ENCODE measurements around the gene FAIM2.
"Not testable (repeated sequence)": the region's sequence is repeated elsewhere in the genome, so short reads cannot be mapped to it uniquely, and the experiment has no call there.

FAIM2 gene

DNA sequence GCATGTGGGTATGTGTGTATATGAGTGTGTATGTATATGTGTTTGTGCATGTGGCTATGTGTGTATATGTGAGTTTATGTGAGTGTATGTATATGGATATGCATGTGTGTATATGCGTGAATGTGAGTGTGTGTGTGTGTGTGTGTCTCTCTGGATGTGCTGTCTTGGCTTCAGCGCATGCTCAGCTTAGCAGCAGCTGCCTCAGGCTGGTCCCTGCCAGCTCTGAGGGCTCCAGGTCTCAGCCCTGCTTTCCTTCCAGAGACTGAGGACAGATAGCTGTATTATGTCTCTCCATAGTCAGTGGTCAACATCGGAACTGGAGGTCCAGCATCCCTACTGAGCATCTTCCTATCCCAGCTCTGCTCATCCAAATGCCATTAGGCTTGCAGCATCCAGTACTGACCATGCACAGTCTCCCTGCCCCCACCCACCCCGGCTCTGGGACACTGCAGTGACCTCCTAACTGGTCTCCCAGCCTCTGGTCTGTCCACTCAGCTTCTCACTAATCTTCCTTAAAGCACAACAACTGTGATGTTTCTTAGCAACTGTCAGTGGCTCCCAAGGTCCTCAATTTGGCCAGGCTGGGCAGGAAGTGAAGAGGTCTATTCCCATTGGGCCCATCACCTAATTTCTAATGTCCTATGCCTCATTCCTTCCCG lies 22.8 kb downstream of the FAIM2 start:
- H3K4me1 ChIP-seq (ENCODE audit: insufficient read depth, low read length) = peaks cover 21% of the 10 kb centered on the region; the same call in 1 of the 2 replicates
- no peak overlapping the region for H3K4me3 ChIP-seq (ENCODE audit: low read length)
- H3K27ac ChIP-seq (ENCODE audit: low read length) = no peak overlapping the region
- no peak overlapping the region for H3K9ac ChIP-seq (ENCODE audit: low read depth, low read length)
- no peaks in the 10 kb centered on the region for H3K27me3 ChIP-seq (ENCODE audit: insufficient read depth, low read length)
- H3K9me3 ChIP-seq (ENCODE audit: insufficient read depth, low read depth, low read length) = no peaks in the 10 kb centered on the region
- no peaks in the 10 kb centered on the region for H3K36me3 ChIP-seq (ENCODE audit: insufficient read depth, low read depth, low read length)

DNA sequence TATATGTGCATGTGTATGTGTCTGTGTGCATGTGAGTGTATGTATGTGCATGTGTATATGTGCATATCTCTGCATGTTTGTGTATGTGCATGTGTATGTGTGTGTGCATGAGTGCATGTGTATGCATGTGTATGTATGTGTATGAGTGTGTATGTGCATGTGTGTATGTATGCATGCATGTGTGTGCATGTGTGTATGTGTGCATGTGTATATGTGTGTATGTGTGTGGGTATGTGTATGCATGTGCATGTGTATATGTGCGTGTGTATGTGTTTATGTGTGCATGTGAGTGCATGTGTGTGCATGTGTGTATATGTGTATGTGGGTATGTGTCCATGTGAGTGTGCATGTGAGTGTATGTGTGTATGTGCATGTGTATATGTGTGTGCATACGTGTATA lies 24.6 kb downstream of the FAIM2 start:
- H3K27me3 ChIP-seq (ENCODE audit: insufficient read depth, low read length); H3K4me1 ChIP-seq (ENCODE audit: insufficient read depth, low read length); H3K4me3 ChIP-seq (ENCODE audit: low read length); H3K36me3 ChIP-seq (ENCODE audit: insufficient read depth, low read depth, low read length); H3K9ac ChIP-seq (ENCODE audit: low read depth, low read length); H3K9me3 ChIP-seq (ENCODE audit: insufficient read depth, low read depth, low read length); H3K27ac ChIP-seq (ENCODE audit: low read length): not testable (repeated sequence)

DNA sequence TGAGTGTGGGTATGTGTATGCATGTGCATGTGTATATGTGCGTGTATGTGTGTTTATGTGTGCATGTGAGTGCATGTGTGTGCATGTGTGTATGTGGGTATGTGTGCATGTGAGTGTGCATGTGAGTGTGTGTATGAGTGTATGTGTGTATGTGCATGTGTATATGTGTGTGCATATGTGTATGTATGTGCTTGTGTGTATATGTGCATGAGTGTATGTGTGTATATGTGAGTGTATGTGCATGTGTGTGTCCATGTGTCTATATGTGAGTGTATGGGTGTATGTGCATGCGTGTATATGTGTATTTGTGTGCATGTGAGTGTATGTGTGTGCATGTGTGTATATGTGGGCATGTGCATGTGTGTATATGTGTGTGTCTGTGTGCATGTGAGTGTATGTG lies 25.7 kb downstream of the FAIM2 start:
- H3K27ac ChIP-seq (ENCODE audit: low read length) = no peak overlapping the region
- H3K9ac ChIP-seq (ENCODE audit: low read depth, low read length) = no peak overlapping the region
- peaks cover 4% of the 10 kb centered on the region; the same call in 1 of the 2 replicates for H3K4me1 ChIP-seq (ENCODE audit: insufficient read depth, low read length)
- H3K36me3 ChIP-seq (ENCODE audit: insufficient read depth, low read depth, low read length) = no peaks in the 10 kb centered on the region
- no peaks in the 10 kb centered on the region for H3K9me3 ChIP-seq (ENCODE audit: insufficient read depth, low read depth, low read length)
- H3K27me3 ChIP-seq (ENCODE audit: insufficient read depth, low read length) = no peaks in the 10 kb centered on the region
- no peak overlapping the region for H3K4me3 ChIP-seq (ENCODE audit: low read length)

DNA sequence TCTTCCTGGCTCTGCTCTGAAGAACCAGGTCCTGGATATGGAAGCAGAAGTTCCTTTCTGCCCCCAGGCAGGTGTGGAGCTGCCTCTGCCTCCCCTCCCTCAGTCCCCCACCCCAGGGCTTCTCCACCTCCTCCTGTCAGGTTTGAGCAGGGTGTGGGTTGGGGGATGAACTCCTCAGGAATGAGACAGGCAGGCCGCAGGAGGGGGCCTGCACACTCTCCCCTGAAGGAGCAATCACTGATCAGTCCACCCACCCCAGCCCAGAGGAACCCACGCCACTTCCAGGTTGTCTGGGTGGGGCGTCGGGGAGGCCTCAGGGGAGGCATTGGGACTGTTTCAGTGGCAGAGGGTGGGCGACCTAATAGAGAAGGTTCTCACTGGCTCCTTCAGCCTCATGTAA lies 26.6 kb downstream of the FAIM2 start:
- H3K27ac ChIP-seq (ENCODE audit: low read length) = no peak overlapping the region

DNA sequence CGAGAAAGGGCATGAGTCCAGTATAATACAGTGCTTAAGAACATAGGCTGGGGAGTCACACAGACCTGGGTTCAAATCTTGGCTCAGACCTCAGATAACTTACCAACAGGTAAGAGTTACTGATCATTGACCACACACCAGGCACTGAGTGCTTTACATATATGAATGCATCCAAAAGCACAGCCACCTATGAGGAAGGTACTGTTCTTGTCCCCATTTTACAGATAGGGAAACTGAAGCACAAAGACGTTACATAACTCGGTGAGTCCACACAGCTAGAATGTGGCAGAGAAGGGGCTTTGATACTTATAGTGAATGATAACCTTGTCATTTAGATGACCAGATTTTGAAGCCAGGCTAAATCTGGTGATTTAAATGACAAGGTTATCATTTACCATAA lies 27.6 kb downstream of the FAIM2 start:
- Histone ChIP-seq H3K9ac (ENCODE audit: low read depth, low read length) (no peak overlapping the region), H3K36me3 (ENCODE audit: insufficient read depth, low read depth, low read length) (no peaks in the 10 kb centered on the region), H3K27ac (ENCODE audit: low read length) (no peak overlapping the region), H3K27me3 (ENCODE audit: insufficient read depth, low read length) (no peaks in the 10 kb centered on the region), H3K9me3 (ENCODE audit: insufficient read depth, low read depth, low read length) (no peaks in the 10 kb centered on the region), H3K4me3 (ENCODE audit: low read length) (no peak overlapping the region), H3K4me1 (ENCODE audit: insufficient read depth, low read length) (no peaks in the 10 kb centered on the region)

More for the DNA sequence above, 26.6 kb downstream of the FAIM2 start:
- Histone ChIP-seq H3K27me3 (ENCODE audit: insufficient read depth, low read length) (no peaks in the 10 kb centered on the region), H3K4me1 (ENCODE audit: insufficient read depth, low read length) (peaks cover 1% of the 10 kb centered on the region; the same call in 1 of the 2 replicates), H3K36me3 (ENCODE audit: insufficient read depth, low read depth, low read length) (no peaks in the 10 kb centered on the region), H3K9ac (ENCODE audit: low read depth, low read length) (no peak overlapping the region), H3K4me3 (ENCODE audit: low read length) (no peak overlapping the region), H3K9me3 (ENCODE audit: insufficient read depth, low read depth, low read length) (no peaks in the 10 kb centered on the region)

DNA sequence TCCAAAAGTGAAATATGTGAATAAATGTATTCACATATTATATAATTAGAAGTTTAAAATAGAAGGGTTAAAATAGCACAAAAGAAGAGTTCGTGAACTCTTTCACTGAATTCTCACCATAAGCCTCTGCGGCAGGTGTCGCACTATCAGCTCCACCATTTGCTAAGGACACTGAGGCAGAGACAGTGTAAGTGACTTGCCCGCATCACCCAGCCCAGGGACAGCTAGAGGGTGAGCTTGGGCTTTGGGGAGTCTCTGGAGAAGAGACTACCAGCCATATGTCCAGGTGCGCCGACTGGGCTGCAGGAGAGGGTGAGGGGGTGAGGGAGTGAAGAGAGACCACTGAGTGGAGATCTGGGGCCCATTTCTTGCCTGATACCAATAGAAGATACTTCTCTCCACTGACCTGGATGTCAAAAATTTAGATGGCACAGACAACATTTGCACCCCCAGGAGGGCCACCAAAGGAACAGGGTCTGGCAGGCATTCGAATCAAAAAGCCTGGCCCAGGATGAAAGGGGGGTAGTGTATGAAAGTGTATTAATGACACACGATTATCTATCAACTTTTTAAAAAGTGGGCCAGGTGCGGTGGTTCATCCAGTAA lies 28.5 kb downstream of the FAIM2 start:
- H3K27me3 ChIP-seq (ENCODE audit: insufficient read depth, low read length) = no peaks in the 10 kb centered on the region
- H3K9me3 ChIP-seq (ENCODE audit: insufficient read depth, low read depth, low read length) = no peaks in the 10 kb centered on the region
- H3K36me3 ChIP-seq (ENCODE audit: insufficient read depth, low read depth, low read length) = no peaks in the 10 kb centered on the region
- H3K4me3 ChIP-seq (ENCODE audit: low read length) = no peak overlapping the region
- H3K27ac ChIP-seq (ENCODE audit: low read length) = no peak overlapping the region
- H3K4me1 ChIP-seq (ENCODE audit: insufficient read depth, low read length) = no peaks in the 10 kb centered on the region
- H3K9ac ChIP-seq (ENCODE audit: low read depth, low read length) = no peak overlapping the region

DNA sequence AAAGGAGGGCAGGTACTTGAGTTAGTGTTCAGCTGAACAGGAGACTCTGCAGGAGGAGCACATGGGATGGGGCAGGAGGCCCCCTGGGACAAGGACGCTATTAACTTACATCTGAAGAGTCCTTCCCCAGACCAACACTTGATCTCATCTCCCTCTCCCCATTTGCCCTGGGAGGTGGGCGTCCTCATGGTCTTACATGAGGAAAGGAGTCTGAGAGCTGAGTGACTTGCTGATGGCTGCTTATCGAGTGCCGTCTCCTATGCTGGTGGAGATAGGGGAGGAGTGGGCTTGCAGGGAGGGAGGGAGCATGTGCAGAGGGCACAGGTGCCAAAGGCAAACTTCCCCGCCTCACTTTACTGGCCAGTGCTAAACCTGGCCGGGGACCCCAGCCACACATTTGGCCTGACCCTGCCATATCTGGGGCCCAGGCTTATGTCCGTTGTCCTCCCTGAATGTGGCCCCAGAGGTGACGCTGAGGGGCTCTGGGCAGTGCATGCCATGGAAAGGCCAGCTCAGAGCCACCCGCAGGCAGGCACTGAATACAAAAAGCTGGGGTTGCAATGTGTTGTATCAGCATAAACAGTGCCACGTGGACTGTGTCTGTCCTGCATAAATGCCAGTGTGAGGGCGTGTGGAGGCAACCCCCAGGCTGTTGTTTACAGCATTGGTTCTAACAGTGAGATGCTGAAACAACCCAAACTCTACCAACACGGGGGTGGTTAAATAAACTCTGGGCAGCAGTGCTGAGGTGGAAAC lies 29.4 kb downstream of the FAIM2 start:
- Histone ChIP-seq H3K27me3 (ENCODE audit: insufficient read depth, low read length) (no peaks in the 10 kb centered on the region), H3K27ac (ENCODE audit: low read length) (no peak overlapping the region), H3K4me1 (ENCODE audit: insufficient read depth, low read length) (no peaks in the 10 kb centered on the region), H3K4me3 (ENCODE audit: low read length) (no peak overlapping the region), H3K9ac (ENCODE audit: low read depth, low read length) (no peak overlapping the region), H3K36me3 (ENCODE audit: insufficient read depth, low read depth, low read length) (no peaks in the 10 kb centered on the region), H3K9me3 (ENCODE audit: insufficient read depth, low read depth, low read length) (no peaks in the 10 kb centered on the region)

DNA sequence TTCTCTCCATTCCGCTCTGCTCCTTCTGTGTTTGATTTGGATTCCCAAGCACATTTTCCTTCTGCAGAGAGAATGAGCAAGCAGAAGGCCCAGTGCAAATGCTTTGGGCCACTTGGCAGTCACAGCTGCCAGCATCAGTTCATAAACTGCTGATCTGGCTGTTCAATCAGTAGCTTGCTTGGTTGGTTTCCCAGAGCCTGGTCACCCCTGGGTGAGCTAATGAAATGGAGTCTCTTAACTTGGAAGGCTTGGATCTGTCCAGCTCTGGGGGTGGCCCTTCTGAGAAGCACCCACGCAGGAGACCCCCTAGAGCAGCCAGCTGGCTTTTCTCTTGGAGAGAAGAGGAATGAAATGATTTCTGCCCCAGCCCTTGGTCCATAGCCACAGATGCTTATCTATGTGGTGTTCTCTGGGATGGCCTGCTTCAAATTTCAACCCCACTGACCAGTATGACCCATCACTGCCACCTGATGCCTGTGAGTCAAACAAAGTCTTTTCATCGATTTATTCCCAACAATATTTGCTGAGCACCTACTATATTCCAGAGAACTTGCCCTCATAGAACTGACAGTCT lies 30.3 kb downstream of the FAIM2 start:
- no peak overlapping the region for H3K27ac ChIP-seq (ENCODE audit: low read length)
- H3K4me3 ChIP-seq (ENCODE audit: low read length) = no peak overlapping the region

DNA sequence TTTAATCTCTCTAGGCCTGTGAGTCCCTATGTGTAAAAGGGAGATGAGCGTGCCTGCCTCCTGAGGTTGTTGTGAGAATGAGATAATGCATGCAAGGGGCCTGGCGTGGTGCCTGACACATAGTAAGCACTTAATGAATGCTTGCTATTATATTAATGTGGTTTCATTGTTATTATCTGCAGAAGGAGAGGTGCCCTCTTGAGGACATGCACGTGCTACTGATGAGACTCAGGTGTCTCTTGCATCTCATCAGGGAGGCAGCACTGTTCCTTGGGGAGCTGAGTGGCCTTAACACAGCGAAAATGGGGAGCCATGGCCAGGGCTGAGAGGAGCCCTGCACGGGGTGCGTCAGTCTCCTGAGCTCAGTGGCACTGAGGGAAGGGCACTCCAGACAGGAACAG lies 30.9 kb downstream of the FAIM2 start:
- Histone ChIP-seq H3K27me3 (ENCODE audit: insufficient read depth, low read length) (no peaks in the 10 kb centered on the region; the same call in 1 of the 2 replicates), H3K36me3 (ENCODE audit: insufficient read depth, low read depth, low read length) (no peaks in the 10 kb centered on the region), H3K4me3 (ENCODE audit: low read length) (no peak overlapping the region), H3K4me1 (ENCODE audit: insufficient read depth, low read length) (no peaks in the 10 kb centered on the region), H3K9ac (ENCODE audit: low read depth, low read length) (no peak overlapping the region), H3K27ac (ENCODE audit: low read length) (no peak overlapping the region), H3K9me3 (ENCODE audit: insufficient read depth, low read depth, low read length) (no peaks in the 10 kb centered on the region)

More for the DNA sequence above, 30.3 kb downstream of the FAIM2 start:
- no peak overlapping the region for H3K9ac ChIP-seq (ENCODE audit: low read depth, low read length)
- no peaks in the 10 kb centered on the region; the same call in 1 of the 2 replicates for H3K27me3 ChIP-seq (ENCODE audit: insufficient read depth, low read length)
- no peaks in the 10 kb centered on the region for H3K4me1 ChIP-seq (ENCODE audit: insufficient read depth, low read length)
- H3K9me3 ChIP-seq (ENCODE audit: insufficient read depth, low read depth, low read length) = no peaks in the 10 kb centered on the region
- H3K36me3 ChIP-seq (ENCODE audit: insufficient read depth, low read depth, low read length) = no peaks in the 10 kb centered on the region

DNA sequence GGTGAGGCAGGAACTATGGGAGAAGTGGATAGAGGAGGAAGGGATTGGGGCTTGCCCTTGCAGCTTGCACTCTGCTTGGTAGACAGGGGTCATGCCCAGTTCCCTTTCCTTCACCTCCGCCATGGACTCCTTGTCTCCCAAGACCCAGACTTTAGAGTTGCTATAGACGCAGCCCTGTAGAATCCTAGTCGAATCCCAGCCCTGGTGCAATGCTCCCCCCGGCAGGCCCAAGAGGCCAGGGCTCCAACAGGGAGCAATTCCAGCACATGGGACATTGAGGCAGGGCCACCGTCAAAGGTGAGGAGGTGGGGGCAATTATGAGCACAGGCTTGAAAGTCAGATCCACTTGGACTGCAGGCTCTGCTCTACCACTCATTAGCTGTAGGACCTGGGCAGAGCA lies 31.3 kb downstream of the FAIM2 start:
- Histone ChIP-seq H3K9me3 (ENCODE audit: insufficient read depth, low read depth, low read length) (no peaks in the 10 kb centered on the region), H3K4me1 (ENCODE audit: insufficient read depth, low read length) (no peaks in the 10 kb centered on the region), H3K27ac (ENCODE audit: low read length) (no peak overlapping the region), H3K9ac (ENCODE audit: low read depth, low read length) (no peak overlapping the region), H3K36me3 (ENCODE audit: insufficient read depth, low read depth, low read length) (no peaks in the 10 kb centered on the region), H3K4me3 (ENCODE audit: low read length) (no peak overlapping the region), H3K27me3 (ENCODE audit: insufficient read depth, low read length) (no peaks in the 10 kb centered on the region; the same call in 1 of the 2 replicates)

DNA sequence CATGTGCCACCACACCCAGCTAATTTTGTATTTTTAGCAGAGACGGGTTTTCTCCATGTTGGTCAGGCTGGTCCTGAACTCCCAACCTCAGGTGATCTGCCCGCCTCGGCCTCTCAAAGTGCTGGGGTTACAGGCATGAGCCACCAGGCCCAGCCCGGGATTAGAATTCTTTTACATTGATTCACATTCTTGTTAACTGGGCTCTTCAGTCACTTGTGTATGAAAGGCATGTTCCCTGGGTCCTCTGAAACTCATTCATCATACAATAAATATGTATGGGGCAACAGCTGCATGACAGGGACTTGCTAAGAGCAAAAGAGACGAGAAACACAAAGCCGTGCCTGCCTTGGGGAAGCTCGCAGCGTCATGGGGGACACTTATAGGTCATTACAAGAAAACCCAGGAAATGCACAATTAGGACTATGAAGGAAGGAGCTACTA lies 31.9 kb downstream of the FAIM2 start:
- H3K27ac ChIP-seq (ENCODE audit: low read length); H3K4me3 ChIP-seq (ENCODE audit: low read length); H3K27me3 ChIP-seq (ENCODE audit: insufficient read depth, low read length); H3K4me1 ChIP-seq (ENCODE audit: insufficient read depth, low read length); H3K9me3 ChIP-seq (ENCODE audit: insufficient read depth, low read depth, low read length); H3K9ac ChIP-seq (ENCODE audit: low read depth, low read length); H3K36me3 ChIP-seq (ENCODE audit: insufficient read depth, low read depth, low read length): not testable (repeated sequence)

DNA sequence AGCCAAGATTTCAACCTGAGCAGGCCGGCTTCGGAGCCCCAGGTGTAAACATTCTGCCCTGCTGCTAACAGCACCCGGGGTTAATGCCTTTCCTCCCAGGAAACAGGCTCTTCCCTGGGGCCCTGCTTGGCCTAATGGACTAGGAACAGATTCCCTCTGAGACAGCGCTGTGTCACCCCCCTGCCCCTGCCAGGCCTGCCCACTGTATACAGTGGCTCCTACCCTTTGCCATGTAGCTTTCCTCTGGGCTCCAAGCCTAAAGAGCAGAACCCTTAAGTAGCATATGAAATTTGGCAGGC lies 32.5 kb downstream of the FAIM2 start:
- H3K9me3 ChIP-seq (ENCODE audit: insufficient read depth, low read depth, low read length) = no peaks in the 10 kb centered on the region
- no peak overlapping the region for H3K9ac ChIP-seq (ENCODE audit: low read depth, low read length)
- H3K27me3 ChIP-seq (ENCODE audit: insufficient read depth, low read length) = peaks cover 6% of the 10 kb centered on the region
- no peak overlapping the region for H3K4me3 ChIP-seq (ENCODE audit: low read length)
- H3K27ac ChIP-seq (ENCODE audit: low read length) = no peak overlapping the region
- H3K4me1 ChIP-seq (ENCODE audit: insufficient read depth, low read length) = no peaks in the 10 kb centered on the region
- H3K36me3 ChIP-seq (ENCODE audit: insufficient read depth, low read depth, low read length) = no peaks in the 10 kb centered on the region
